Measurements from ENCODE around the gene SYCE3.

DNA sequence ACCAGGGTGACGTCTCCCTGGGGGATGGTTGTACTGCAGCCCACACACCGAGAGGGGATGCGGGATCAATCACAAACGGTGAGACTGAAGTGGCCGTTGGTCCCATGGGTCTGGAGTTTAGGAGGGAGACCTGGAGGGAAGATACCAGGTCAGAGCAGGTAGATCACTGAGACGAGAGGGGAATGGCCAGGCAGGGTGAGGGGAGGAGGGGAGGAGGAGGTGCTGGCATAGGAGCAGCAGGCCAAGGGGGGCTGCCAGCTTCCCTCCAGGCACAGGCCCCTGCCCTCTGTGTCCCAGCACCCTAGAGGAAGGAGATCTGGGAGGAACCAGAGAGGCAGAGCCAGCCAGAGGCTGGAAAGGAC lies 44.9 kb upstream of the SYCE3 start:
- TF ChIP-seq, protein P1, sequence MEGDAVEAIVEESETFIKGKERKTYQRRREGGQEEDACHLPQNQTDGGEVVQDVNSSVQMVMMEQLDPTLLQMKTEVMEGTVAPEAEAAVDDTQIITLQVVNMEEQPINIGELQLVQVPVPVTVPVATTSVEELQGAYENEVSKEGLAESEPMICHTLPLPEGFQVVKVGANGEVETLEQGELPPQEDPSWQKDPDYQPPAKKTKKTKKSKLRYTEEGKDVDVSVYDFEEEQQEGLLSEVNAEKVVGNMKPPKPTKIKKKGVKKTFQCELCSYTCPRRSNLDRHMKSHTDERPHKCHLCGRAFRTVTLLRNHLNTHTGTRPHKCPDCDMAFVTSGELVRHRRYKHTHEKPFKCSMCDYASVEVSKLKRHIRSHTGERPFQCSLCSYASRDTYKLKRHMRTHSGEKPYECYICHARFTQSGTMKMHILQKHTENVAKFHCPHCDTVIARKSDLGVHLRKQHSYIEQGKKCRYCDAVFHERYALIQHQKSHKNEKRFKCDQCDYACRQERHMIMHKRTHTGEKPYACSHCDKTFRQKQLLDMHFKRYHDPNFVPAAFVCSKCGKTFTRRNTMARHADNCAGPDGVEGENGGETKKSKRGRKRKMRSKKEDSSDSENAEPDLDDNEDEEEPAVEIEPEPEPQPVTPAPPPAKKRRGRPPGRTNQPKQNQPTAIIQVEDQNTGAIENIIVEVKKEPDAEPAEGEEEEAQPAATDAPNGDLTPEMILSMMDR (IDR thresholded peaks at IDR 0.05; ENCODE audit: insufficient read depth, low read length, poor library complexity, severe bottlenecking), result no peak
- no peak for TF ChIP-seq EZH2phosphoT487 (conservative IDR thresholded peaks at IDR 0.05; ENCODE audit: low read length)
